H1 (cell line): ENCODE data around the gene FLNA. TPM values are rescaled to one million over a fixed set of nuclear protein-coding genes. Genes with fewer than 3 reads are reported as not detected.

Experiments used
- CTCF ChIA-PET: fragments of 300-600 bp; sonication (Branson Sonifier 250); formaldehyde crosslinking; loops from one replicate; lab custom pipeline; 2021; ENCODE audit not compliant: partially characterized antibody; lab: Charles Lee
- POLR2A ChIA-PET: fragments of 300-600 bp; sonication (Branson Sonifier 250); formaldehyde crosslinking; loops from one replicate; lab custom pipeline; 2021; ENCODE audit warnings: inconsistent platforms; ENCODE audit not compliant: partially characterized antibody; lab: Charles Lee
- DNase-seq, 2 experiments: peaks; one replicate each; pipeline versions ENCODE4 v3.0.0 to v3.0.0-alpha.2; 2010 to 2022; ENCODE audit warnings: low spot score in 2 of 2, low read depth in 1 of 2, mixed read lengths in 1 of 2
- FAIRE-seq: peaks from 2 replicates; lab custom pipeline; 2011; peaks lifted over from hg19 to GRCh38; lab: Jason Lieb, UNC
- H2AFZ ChIP-seq: 2 replicates; pipeline ENCODE4 v1.8.1; 2012; ENCODE audit warnings: low read length, inconsistent platforms
- H2AK5ac ChIP-seq: 2 replicates; pipeline ENCODE4 v1.6.1; 2013; ENCODE audit warnings: low read depth, low read length
- H2BK120ac ChIP-seq: replicated peaks from 2 replicates; pipeline ENCODE3; 2013; ENCODE audit warnings: low read depth, low read length, inconsistent platforms
- H2BK12ac ChIP-seq: 2 replicates; pipeline ENCODE4 v1.6.1; 2013; ENCODE audit warnings: low read depth, low read length
- H2BK15ac ChIP-seq: 2 replicates; pipeline ENCODE4 v1.6.1; 2013; ENCODE audit warnings: low read length
- H2BK20ac ChIP-seq: 2 replicates; pipeline ENCODE4 v1.6.1; 2013; ENCODE audit warnings: low read length
- H2BK5ac ChIP-seq: 2 replicates; pipeline ENCODE4 v1.6.1; 2013; ENCODE audit warnings: low read depth, low read length
- H3K14ac ChIP-seq: 2 replicates; pipeline ENCODE4 v1.6.1; 2013; ENCODE audit warnings: inconsistent platforms; ENCODE audit not compliant: insufficient read length
- H3K18ac ChIP-seq: 2 replicates; pipeline ENCODE4 v1.6.1; 2013; ENCODE audit warnings: low read length; ENCODE audit errors: extremely low read depth
- H3K23ac ChIP-seq: 2 replicates; pipeline ENCODE4 v1.6.1; 2013; ENCODE audit warnings: inconsistent platforms; ENCODE audit not compliant: insufficient read length
- H3K23me2 ChIP-seq: 2 replicates; pipeline ENCODE4 v1.6.1; 2013; ENCODE audit warnings: low read depth, low read length
- H3K27ac ChIP-seq: 2 replicates; pipeline ENCODE4 v1.6.1; 2011; ENCODE audit warnings: low read depth, low read length, inconsistent platforms
- H3K27me3 ChIP-seq, 4 experiments: replicated peaks in 1 of 4; 1 replicate in 1 of 4; 2 replicates in 3 of 4; pipeline versions ENCODE4 v1.6.1 to v1.8.1; 2011 to 2013; ENCODE audit warnings: low read length in 3 of 4, mild to moderate bottlenecking in 3 of 4, inconsistent platforms in 2 of 4, mixed read lengths in 2 of 4, moderate library complexity in 1 of 4; ENCODE audit not compliant: control insufficient read depth in 3 of 4, insufficient read depth in 3 of 4; ENCODE audit errors: extremely low read depth in 1 of 4
- H3K36me3 ChIP-seq, 4 experiments: 2 replicates each; pipeline versions ENCODE4 v1.6.1 to v1.8.1; 2011 to 2013; ENCODE audit warnings: mild to moderate bottlenecking in 4 of 4, low read length in 3 of 4, moderate library complexity in 2 of 4, control low read depth in 1 of 4, inconsistent platforms in 1 of 4; ENCODE audit not compliant: insufficient read depth in 4 of 4, control insufficient read depth in 2 of 4
- H3K4ac ChIP-seq: replicated peaks from 2 replicates; pipeline ENCODE3; 2013; ENCODE audit warnings: low read length, low read depth, mixed read lengths, inconsistent platforms; ENCODE audit not compliant: insufficient read length
- H3K4me1 ChIP-seq, 4 experiments: replicated peaks in 1 of 4; 1 replicate in 1 of 4; 2 replicates in 3 of 4; pipeline versions ENCODE4 v1.6.1 to v1.8.1; 2011 to 2013; ENCODE audit warnings: low read length in 3 of 4, inconsistent platforms in 2 of 4, mixed read lengths in 1 of 4; ENCODE audit not compliant: insufficient read depth in 4 of 4, control insufficient read depth in 3 of 4
- H3K4me2 ChIP-seq, 2 experiments: 2 replicates each; pipeline versions ENCODE4 v1.6.1 to v1.8.1; 2011 to 2013; ENCODE audit warnings: low read depth in 2 of 2, low read length in 2 of 2, control low read depth in 1 of 2, inconsistent platforms in 1 of 2, mild to moderate bottlenecking in 1 of 2; ENCODE audit not compliant: insufficient read depth in 1 of 2
- H3K4me3 ChIP-seq, 4 experiments: fragments of 200-600, 300-600 bp in 1 of 4; sonication (generic), shearing (Covaris generic), sonication (Bioruptor Twin) in 1 of 4; 2 replicates each; pipeline versions ENCODE4 v1.5.1 to v1.8.1; 2011 to 2016; ENCODE audit warnings: low read length in 4 of 4, low read depth in 3 of 4, control low read depth in 2 of 4, inconsistent platforms in 2 of 4, mild to moderate bottlenecking in 2 of 4, mixed read lengths in 1 of 4, moderate library complexity in 1 of 4; ENCODE audit not compliant: insufficient read depth in 2 of 4; ENCODE audit errors: extremely low read depth in 1 of 4
- H3K56ac ChIP-seq: replicated peaks from 2 replicates; pipeline ENCODE3; 2013; ENCODE audit warnings: low read depth, mild to moderate bottlenecking, mixed read lengths, low read length, inconsistent platforms; ENCODE audit not compliant: insufficient read length
- H3K79me1 ChIP-seq: 2 replicates; pipeline ENCODE4 v1.6.1; 2013; ENCODE audit warnings: low read depth, low read length, control low read depth
- H3K79me2 ChIP-seq, 2 experiments: 2 replicates each; pipeline versions ENCODE4 v1.6.1 to v1.8.1; 2012 to 2013; ENCODE audit warnings: low read length in 2 of 2, mild to moderate bottlenecking in 2 of 2, inconsistent platforms in 1 of 2; ENCODE audit not compliant: insufficient read depth in 2 of 2, control insufficient read depth in 1 of 2
- H3K9ac ChIP-seq, 4 experiments: replicated peaks in 1 of 4; 1 replicate in 1 of 4; 2 replicates in 3 of 4; pipeline versions ENCODE4 v1.6.1 to v1.8.1; 2011 to 2013; ENCODE audit warnings: low read depth in 3 of 4, low read length in 3 of 4, control low read depth in 2 of 4, mild to moderate bottlenecking in 2 of 4, moderate library complexity in 2 of 4, inconsistent platforms in 1 of 4; ENCODE audit errors: extremely low read depth in 1 of 4
- H3K9me3 ChIP-seq, 2 experiments: 2 replicates each; pipeline versions ENCODE4 v1.6.1 to v1.8.1; 2012 to 2013; ENCODE audit warnings: mild to moderate bottlenecking in 2 of 2, moderate library complexity in 2 of 2, control low read depth in 1 of 2, inconsistent platforms in 1 of 2, low read depth in 1 of 2, low read length in 1 of 2, mixed read lengths in 1 of 2; ENCODE audit not compliant: insufficient read depth in 2 of 2
- H4K20me1 ChIP-seq, 2 experiments: replicated peaks in 1 of 2; 2 replicates each; pipeline versions ENCODE3 to v1.8.1; 2011 to 2013; ENCODE audit warnings: inconsistent platforms in 2 of 2, low read length in 2 of 2, mild to moderate bottlenecking in 1 of 2; ENCODE audit not compliant: insufficient read depth in 2 of 2, control insufficient read depth in 1 of 2
- H4K5ac ChIP-seq: 2 replicates; pipeline ENCODE4 v1.6.1; 2013; ENCODE audit warnings: low read length, low read depth, mixed read lengths, inconsistent platforms; ENCODE audit not compliant: insufficient read length
- H4K8ac ChIP-seq: 2 replicates; pipeline ENCODE4 v1.8.0; 2013; ENCODE audit warnings: mild to moderate bottlenecking, moderate library complexity, low read length, inconsistent platforms; ENCODE audit not compliant: insufficient read depth; ENCODE audit errors: extremely low read depth
- H4K91ac ChIP-seq: replicated peaks from 2 replicates; pipeline ENCODE3; 2013; ENCODE audit warnings: low read length, mixed read lengths, inconsistent platforms; ENCODE audit not compliant: insufficient read length
- EP300 ChIP-seq, 2 experiments: IDR thresholded peaks; 1 replicate in 1 of 2; 2 replicates in 1 of 2; pipeline ENCODE4 v1.6.1; 2011 to 2012; ENCODE audit warnings: low read depth in 2 of 2, low read length in 2 of 2, mild to moderate bottlenecking in 2 of 2, borderline replicate concordance in 1 of 2, inconsistent platforms in 1 of 2, moderate library complexity in 1 of 2
- PHF8 ChIP-seq: fragments of 200-600 bp; sonication (generic); conservative IDR thresholded peaks from 2 replicates; pipeline ENCODE4 v1.7.1; 2012; ENCODE audit warnings: low read depth, mild to moderate bottlenecking, inconsistent platforms, low read length, moderate library complexity
- WGBS, 2 experiments: shearing (Covaris generic) in 1 of 2; methylation state at CpG; one replicate each; pipeline versions ENCODE4 v1.1.6 to v1.1.7; 2013 to 2015; ENCODE audit warnings: low lambda C conversion rate in 2 of 2, mixed read lengths in 2 of 2, inconsistent platforms in 1 of 2, low coverage in 1 of 2, missing lambda C conversion rate in 1 of 2; ENCODE audit not compliant: insufficient replicate concordance in 2 of 2, insufficient coverage in 1 of 2, insufficient read length in 1 of 2; ENCODE audit errors: extremely low coverage in 1 of 2, missing lambda C conversion rate in 1 of 2; 5-methylcytosine and 5-hydroxymethylcytosine counted together
- polyA plus RNA-seq, 7 experiments: library from polyadenylated mRNA; depleted of rRNA in 3 of 7; stranded (reverse) in 5 of 7; unstranded in 2 of 7; fragments of >200 nt in 5 of 7; fragments of 200-250 nt in 2 of 7; gene quantifications; 1 replicate in 5 of 7; 2 replicates in 1 of 7; 4 replicates in 1 of 7; pipeline versions ENCODE4 v1.2.1 to v1.2.3, GENCODE V29; 2011 to 2013; ENCODE audit warnings: missing spikeins in 2 of 7, mixed read lengths in 2 of 7
- total RNA-seq: library from RNA; stranded (reverse); fragmentation: NEBNext Ultra II Directional; extraction: Animal tissue kit (Norgen Biotek cat#: 25700); gene quantifications from 2 replicates; pipeline ENCODE4 v1.2.1, GENCODE V29; 2021

Gene FLNA
- total and polyA plus RNA-seq, 2 of the 8 experiments (the other 6 are each of a cell fraction or from before 2014, with no cell fraction given): 315 to 925 TPM

- TF ChIP-seq EP300 (IDR thresholded peaks at IDR 0.05; ENCODE audit: borderline replicate concordance in 1 of 2, low read depth in 2 of 2, low read length in 2 of 2) (no peak), PHF8 (peak; percentile 49)
- TF ChIP-seq, all 59 proteins: peak for 1
- H4K20me1 ChIP-seq: peaks cover 0 to 2% of the 10 kb centered on the region in 2 experiments
- peaks cover 0 to 23% (median 10%) of the 10 kb centered on the region in 4 experiments; a peak in 6 of 7 replicates for H3K4me1 ChIP-seq
- H3K4ac ChIP-seq: no peak overlapping the region
- WGBS, 2 experiments: no CpG with 5 or more reads among the region's 38 CpGs
- H3K36me3 ChIP-seq: peaks cover 0 to 26% (median 0%) of the 10 kb centered on the region in 4 experiments; a peak in 2 of 8 replicates
- no peak overlapping the region for H4K5ac ChIP-seq
- no peaks in the 10 kb centered on the region for H3K79me1 ChIP-seq
- no peak overlapping the region; the same call in 1 of the 2 replicates for H2BK12ac ChIP-seq
- H2BK15ac ChIP-seq: no peak overlapping the region
- H3K23me2 ChIP-seq: peaks cover 4% of the 10 kb centered on the region; the same call in 1 of the 2 replicates
- ChIA-PET POLR2A (interaction anchor here (0.6 to 6.5 kb wide), 5 partner anchors 11 to 298 kb away, joined by 3 to 107 read pairs (median 16); partner anchors contain the start of gene RPL10), CTCF (interaction anchor here (1.6 kb wide), 1 partner anchor 11 kb away, joined by 5 read pairs; no protein-coding TSS in a partner anchor)
- H3K56ac ChIP-seq: no peak overlapping the region
- H2BK5ac ChIP-seq: no peak overlapping the region
- H2AK5ac ChIP-seq: no peak overlapping the region
- H3K4me3 ChIP-seq: peak overlapping the region; percentile 75 to 97 (median 78)
- H3K27me3 ChIP-seq: peaks cover 0 to 3% (median 0%) of the 10 kb centered on the region in 4 experiments; a peak in 1 of 7 replicates
- no peak overlapping the region for H2BK20ac ChIP-seq
- no peak for DNase-seq
- H3K9me3 ChIP-seq: no peaks in the 10 kb centered on the region
- H3K23ac ChIP-seq: no peak overlapping the region
- peaks cover 0 to 13% of the 10 kb centered on the region in 2 experiments; a peak in 2 of 4 replicates for H3K79me2 ChIP-seq
- no peak overlapping the region for H4K91ac ChIP-seq
- FAIRE-seq: no peak
- H3K4me2 ChIP-seq: peak overlapping the region; percentile 79 to 98
- peak overlapping the region; percentile 84 to 92 (median 92) for H3K9ac ChIP-seq
- no peak overlapping the region for H2BK120ac ChIP-seq
- H3K18ac ChIP-seq: no peak overlapping the region; the same call in 1 of the 2 replicates
- no peak overlapping the region for H2AFZ ChIP-seq
- no peak overlapping the region for H3K14ac ChIP-seq
- peak overlapping the region; percentile 96 for H3K27ac ChIP-seq
- peak overlapping the region; percentile 98 for H4K8ac ChIP-seq
Measured at GRCh38 chrX:154379569-154379951, 5.1 kb upstream of the FLNA start.
